Peyer's patch (tissue), 4 donors: ENCODE results near the gene ACTL6B. TPM values are rescaled to one million over a fixed set of nuclear protein-coding genes. Genes with fewer than 3 reads are reported as not detected.

Experiments
- DNase-seq, 3 donors: peaks; one replicate each; pipeline ENCODE4 v3.0.0-alpha.2; 2017 to 2019
- H3K27ac ChIP-seq, 4 donors: fragments of 200-600 bp; sonication (generic); one replicate each; pipeline ENCODE4 v1.5.1; 2016 to 2019
- H3K27me3 ChIP-seq, 2 donors: fragments of 200-600 bp; sonication (generic); one replicate each; pipeline ENCODE4 v1.5.1; 2019
- H3K36me3 ChIP-seq, 3 donors: fragments of 200-600 bp; sonication (generic); one replicate each; pipeline ENCODE4 v1.5.1; 2016 to 2019
- H3K4me1 ChIP-seq, 4 donors: fragments of 200-600 bp; sonication (generic); one replicate each; pipeline ENCODE4 v1.5.1; 2016 to 2019
- H3K4me3 ChIP-seq, 4 donors: fragments of 200-600 bp; sonication (generic); 1 replicate in 3 of 4; 2 replicates in 1 of 4; pipeline ENCODE4 v1.5.1; 2016 to 2019; ENCODE audit warnings: mild to moderate bottlenecking in 1 of 4
- H3K9me3 ChIP-seq, 4 donors: fragments of 200-600 bp; sonication (generic); one replicate each; pipeline ENCODE4 v1.5.1; 2016 to 2019; ENCODE audit warnings: mild to moderate bottlenecking in 1 of 4
- CTCF ChIP-seq, 6 experiments: fragments of 450-650 bp in 4 of 6; fragments of 200-600 bp in 2 of 6; sonication (generic) in 1 of 6; IDR thresholded peaks; one replicate each; pipeline ENCODE4 v1.5.1; 2017 to 2019; ENCODE audit warnings: antibody characterized with exemption in 6 of 6, mild to moderate bottlenecking in 3 of 6, moderate library complexity in 1 of 6
- POLR2A ChIP-seq, 2 donors: fragments of 450-650 bp; IDR thresholded peaks; one replicate each; pipeline ENCODE4 v1.5.1; 2017; ENCODE audit warnings: antibody characterized with exemption in 2 of 2, mild to moderate bottlenecking in 2 of 2, moderate library complexity in 2 of 2
- total RNA-seq, 4 donors: library from RNA; depleted of rRNA; stranded (reverse); fragments of >200 nt; gene quantifications; one replicate each; pipeline ENCODE4 v1.1.0, GENCODE V29; 2016

ACTL6B gene
- total RNA-seq, 4 donors from 2014 or later: not detected

GRCh38 chr7:100620804-100621203 lies 35.4 kb downstream of the ACTL6B start:
- Histone ChIP-seq H3K9me3 (no peaks in the 10 kb centered on the region), H3K27ac (no peak overlapping the region), H3K4me1 (no peaks in the 10 kb centered on the region), H3K36me3 (no peaks in the 10 kb centered on the region), H3K27me3 (no peaks in the 10 kb centered on the region), H3K4me3 (no peak overlapping the region)
- no peak for DNase-seq
- TF ChIP-seq CTCF (IDR thresholded peaks at IDR 0.05) (no peak), POLR2A (IDR thresholded peaks at IDR 0.05) (no peak)

- no peak for TF ChIP-seq POLR2A (IDR thresholded peaks at IDR 0.05)
- no peak for TF ChIP-seq CTCF (IDR thresholded peaks at IDR 0.05)
- Histone ChIP-seq H3K4me3 (no peak overlapping the region), H3K27me3 (no peaks in the 10 kb centered on the region), H3K9me3 (no peaks in the 10 kb centered on the region), H3K36me3 (no peaks in the 10 kb centered on the region), H3K27ac (no peak overlapping the region), H3K4me1 (no peaks in the 10 kb centered on the region)
- DNase-seq: no peak
Measured at GRCh38 chr7:100620239-100620638, 36.0 kb downstream of the ACTL6B start.

GRCh38 chr7:100614308-100614861 lies 41.9 kb downstream of the ACTL6B start:
- Histone ChIP-seq H3K27me3 (no peaks in the 10 kb centered on the region), H3K27ac (no peak overlapping the region), H3K4me1 (peaks cover 0 to 10% (median 4%) of the 10 kb centered on the region in 4 donors), H3K4me3 (no peak overlapping the region), H3K36me3 (peaks cover 0 to 3% (median 0%) of the 10 kb centered on the region in 3 donors), H3K9me3 (no peaks in the 10 kb centered on the region)
- DNase-seq: no peak
- TF ChIP-seq CTCF (IDR thresholded peaks at IDR 0.05) (no peak), POLR2A (IDR thresholded peaks at IDR 0.05) (no peak)

- TF ChIP-seq POLR2A (IDR thresholded peaks at IDR 0.05) (no peak), CTCF (IDR thresholded peaks at IDR 0.05) (no peak)
- Histone ChIP-seq H3K27me3 (no peaks in the 10 kb centered on the region), H3K9me3 (no peaks in the 10 kb centered on the region), H3K27ac (no peak overlapping the region), H3K36me3 (peaks cover 0 to 3% (median 0%) of the 10 kb centered on the region in 3 donors), H3K4me3 (peak overlapping the region in 2 of 4 donors; percentile 60 to 71), H3K4me1 (peaks cover 0 to 10% (median 4%) of the 10 kb centered on the region in 4 donors)
- no peak for DNase-seq
Measured at GRCh38 chr7:100613412-100614175, 42.7 kb downstream of the ACTL6B start.

GRCh38 chr7:100612730-100613390 lies 43.4 kb downstream of the ACTL6B start:
- no peaks in the 10 kb centered on the region for H3K9me3 ChIP-seq
- DNase-seq: peak in 2 of 3 donors; percentile 53 to 56
- no peaks in the 10 kb centered on the region for H3K27me3 ChIP-seq
- H3K4me1 ChIP-seq: peaks cover 0 to 10% (median 4%) of the 10 kb centered on the region in 4 donors
- peaks cover 0 to 3% (median 0%) of the 10 kb centered on the region in 3 donors for H3K36me3 ChIP-seq
- H3K4me3 ChIP-seq: peak overlapping the region; percentile 57 to 79 (median 66)
- H3K27ac ChIP-seq: peak overlapping the region; percentile 82 to 97 (median 91)
- TF ChIP-seq CTCF (IDR thresholded peaks at IDR 0.05) (no peak), POLR2A (IDR thresholded peaks at IDR 0.05) (no peak)
